Testis (tissue), 3 donors: ENCODE measurements around the gene FBN2. TPM values are rescaled to one million over a fixed set of nuclear protein-coding genes. Genes with fewer than 3 reads are reported as not detected.

Source experiments
- DNase-seq: peaks from one replicate; pipeline ENCODE4 v3.0.0-alpha.2; 2019
- H3K27ac ChIP-seq, 2 donors: fragments of 200-600 bp; sonication (generic); one replicate each; pipeline ENCODE4 v1.5.1; 2019
- H3K27me3 ChIP-seq: fragments of 200-600 bp; sonication (generic); one replicate; pipeline ENCODE4 v1.5.1; 2019
- H3K36me3 ChIP-seq: fragments of 200-600 bp; sonication (generic); one replicate; pipeline ENCODE4 v1.5.1; 2017; ENCODE audit warnings: low read depth; ENCODE audit errors: missing control alignments
- H3K4me1 ChIP-seq: fragments of 200-600 bp; sonication (generic); one replicate; pipeline ENCODE4 v1.5.1; 2019
- H3K4me3 ChIP-seq, 2 donors: fragments of 200-600 bp; sonication (generic); one replicate each; pipeline ENCODE4 v1.5.1; 2017 to 2019
- H3K9me3 ChIP-seq: fragments of 200-600 bp; sonication (generic); one replicate; pipeline ENCODE4 v1.5.1; 2017
- POLR2A ChIP-seq: fragments of 450-650 bp; IDR thresholded peaks from one replicate; pipeline ENCODE4 v1.6.1; 2017; ENCODE audit warnings: antibody characterized with exemption, mild to moderate bottlenecking, moderate library complexity
- WGBS, 2 donors: methylation state at CpG; one replicate each; pipeline ENCODE4 v1.1.5; 2018; 5-methylcytosine and 5-hydroxymethylcytosine counted together
- intact Hi-C: fragments of 100-400 bp; cut with DNase I; formaldehyde crosslinking; loops from one replicate; pipeline ENCODE4 v1.15.1; 2023; ENCODE audit warnings: low total_unique reads
- polyA plus RNA-seq: library from polyadenylated mRNA; stranded (reverse); fragments of 350-450 nt; fragmentation: Illumina TruSeq; extraction: RNeasy Lipid Tissue Mini Kit (QIAGEN cat#74804); gene quantifications from one replicate; pipeline ENCODE4 v1.2.3, GENCODE V29; 2014; ENCODE audit warnings: low read depth, low replicate concordance; ENCODE audit not compliant: insufficient read depth
- total RNA-seq, 2 donors: library from RNA; depleted of rRNA; stranded (reverse); fragments of >200 nt; gene quantifications; one replicate each; pipeline ENCODE4 v1.2.3, GENCODE V29; 2016
- TF ChIP-seq, protein P1 (sequence below), 3 experiments: fragments of 450-650 bp in 2 of 3; fragments of 200-600 bp in 1 of 3; sonication (generic) in 1 of 3; IDR thresholded peaks; one replicate each; pipeline ENCODE4 v1.5.1; 2016 to 2019; ENCODE audit warnings: antibody characterized with exemption in 3 of 3, mild to moderate bottlenecking in 2 of 3, moderate library complexity in 1 of 3

FBN2 gene
- total and polyA plus RNA-seq, 3 donors from 2014 or later: 13.8 to 22.4 (median 17.5) TPM

DNA sequence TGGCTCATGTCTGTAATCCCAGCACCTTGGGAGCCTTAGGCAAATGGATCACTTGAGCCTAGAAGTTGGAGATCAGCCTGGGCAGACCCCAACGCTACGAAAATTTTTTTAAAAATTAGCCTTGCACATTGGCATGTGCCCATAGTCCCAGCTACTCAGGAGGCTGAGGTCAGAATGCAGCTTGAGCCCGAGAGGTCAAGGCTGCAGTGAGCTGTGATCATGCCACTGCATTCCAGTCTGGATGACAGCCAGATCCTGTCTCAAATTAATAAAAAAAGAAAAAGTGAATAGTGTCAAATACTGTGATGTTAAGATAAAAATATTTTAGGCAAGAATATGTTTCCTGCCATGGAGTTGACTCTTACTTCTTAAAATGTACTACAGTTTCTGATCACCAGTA, 5.3 kb downstream of the FBN2 start:
- no peak for DNase-seq
- Histone ChIP-seq H3K27ac (no peak overlapping the region), H3K4me3 (no peak overlapping the region), H3K9me3 (no peaks in the 10 kb centered on the region), H3K4me1 (no peaks in the 10 kb centered on the region), H3K36me3 (no peaks in the 10 kb centered on the region), H3K27me3 (no peaks in the 10 kb centered on the region)
- 55 to 63% methylated on average over 3 of the region's 3 CpGs for WGBS, 2 donors
- TF ChIP-seq POLR2A: no peak
- TF ChIP-seq, protein P1, sequence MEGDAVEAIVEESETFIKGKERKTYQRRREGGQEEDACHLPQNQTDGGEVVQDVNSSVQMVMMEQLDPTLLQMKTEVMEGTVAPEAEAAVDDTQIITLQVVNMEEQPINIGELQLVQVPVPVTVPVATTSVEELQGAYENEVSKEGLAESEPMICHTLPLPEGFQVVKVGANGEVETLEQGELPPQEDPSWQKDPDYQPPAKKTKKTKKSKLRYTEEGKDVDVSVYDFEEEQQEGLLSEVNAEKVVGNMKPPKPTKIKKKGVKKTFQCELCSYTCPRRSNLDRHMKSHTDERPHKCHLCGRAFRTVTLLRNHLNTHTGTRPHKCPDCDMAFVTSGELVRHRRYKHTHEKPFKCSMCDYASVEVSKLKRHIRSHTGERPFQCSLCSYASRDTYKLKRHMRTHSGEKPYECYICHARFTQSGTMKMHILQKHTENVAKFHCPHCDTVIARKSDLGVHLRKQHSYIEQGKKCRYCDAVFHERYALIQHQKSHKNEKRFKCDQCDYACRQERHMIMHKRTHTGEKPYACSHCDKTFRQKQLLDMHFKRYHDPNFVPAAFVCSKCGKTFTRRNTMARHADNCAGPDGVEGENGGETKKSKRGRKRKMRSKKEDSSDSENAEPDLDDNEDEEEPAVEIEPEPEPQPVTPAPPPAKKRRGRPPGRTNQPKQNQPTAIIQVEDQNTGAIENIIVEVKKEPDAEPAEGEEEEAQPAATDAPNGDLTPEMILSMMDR (IDR thresholded peaks at IDR 0.05): no peak
- intact Hi-C loops: no loop called here

DNA sequence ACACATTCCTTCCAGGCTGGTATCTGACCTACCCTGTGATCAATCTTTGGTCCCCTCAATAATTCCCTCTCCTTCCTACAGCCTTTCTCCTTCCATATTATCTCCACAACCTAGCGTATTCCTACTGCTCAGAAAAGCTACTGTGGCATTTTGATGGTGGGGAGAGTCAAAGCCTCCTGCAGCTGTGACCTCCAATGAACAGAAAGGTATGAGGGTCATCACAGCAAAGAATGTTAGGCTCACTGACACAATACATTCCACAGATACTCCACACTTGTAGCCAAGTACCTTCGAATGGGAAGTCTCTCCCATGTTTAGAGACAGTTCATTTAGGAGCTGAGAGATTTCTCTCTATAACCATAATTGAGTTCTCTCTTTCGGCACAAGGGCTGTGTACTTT, 5.9 kb downstream of the FBN2 start:
- H3K4me1 ChIP-seq: no peaks in the 10 kb centered on the region
- TF ChIP-seq, protein P1 (IDR thresholded peaks at IDR 0.05): no peak
- TF ChIP-seq POLR2A: no peak
- no peaks in the 10 kb centered on the region for H3K27me3 ChIP-seq
- no peak for DNase-seq
- intact Hi-C loops: no loop called here
- WGBS, 2 donors: 76 to 83% methylated on average over 3 of the region's 3 CpGs
- no peaks in the 10 kb centered on the region for H3K36me3 ChIP-seq
- no peak overlapping the region for H3K27ac ChIP-seq
- no peaks in the 10 kb centered on the region for H3K9me3 ChIP-seq
- no peak overlapping the region for H3K4me3 ChIP-seq

DNA sequence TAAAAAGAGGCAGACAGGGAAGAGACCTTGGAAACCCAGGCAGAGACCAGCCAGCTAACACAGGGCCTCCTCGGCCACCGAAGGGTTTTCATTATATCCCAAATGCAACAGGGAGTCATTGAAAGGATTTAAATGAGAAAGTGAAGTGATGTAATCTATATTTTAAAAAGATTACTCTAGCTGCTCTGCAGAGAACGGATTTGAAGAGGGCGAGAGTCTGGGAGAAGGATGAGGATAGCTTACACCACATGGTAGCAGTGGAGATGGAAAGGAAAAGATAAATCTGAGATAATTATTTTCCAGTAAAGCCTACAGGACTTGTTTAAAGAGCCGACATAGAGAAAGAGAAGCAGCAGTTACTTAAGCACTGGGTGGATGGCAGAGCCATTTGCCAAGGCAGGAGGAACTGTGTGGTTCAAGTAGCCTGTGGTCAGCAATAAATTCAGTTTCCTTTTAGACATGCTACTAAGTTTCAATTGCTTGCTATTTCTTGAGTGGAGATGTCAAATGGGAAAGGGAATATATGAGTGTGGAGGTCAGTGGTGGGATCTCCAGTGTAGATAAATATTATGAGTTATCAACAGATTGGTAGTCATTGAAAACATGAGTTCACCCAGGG, 9.3 kb downstream of the FBN2 start:
- Histone ChIP-seq H3K27ac (no peak overlapping the region), H3K36me3 (no peaks in the 10 kb centered on the region), H3K9me3 (no peaks in the 10 kb centered on the region), H3K4me3 (no peak overlapping the region), H3K27me3 (no peaks in the 10 kb centered on the region), H3K4me1 (no peaks in the 10 kb centered on the region)
- 88 to 90% methylated on average over 5 of the region's 5 CpGs for WGBS, 2 donors
- TF ChIP-seq, protein P1 (IDR thresholded peaks at IDR 0.05): no peak
- TF ChIP-seq POLR2A: no peak
- intact Hi-C loops: no loop called here
- no peak for DNase-seq

DNA sequence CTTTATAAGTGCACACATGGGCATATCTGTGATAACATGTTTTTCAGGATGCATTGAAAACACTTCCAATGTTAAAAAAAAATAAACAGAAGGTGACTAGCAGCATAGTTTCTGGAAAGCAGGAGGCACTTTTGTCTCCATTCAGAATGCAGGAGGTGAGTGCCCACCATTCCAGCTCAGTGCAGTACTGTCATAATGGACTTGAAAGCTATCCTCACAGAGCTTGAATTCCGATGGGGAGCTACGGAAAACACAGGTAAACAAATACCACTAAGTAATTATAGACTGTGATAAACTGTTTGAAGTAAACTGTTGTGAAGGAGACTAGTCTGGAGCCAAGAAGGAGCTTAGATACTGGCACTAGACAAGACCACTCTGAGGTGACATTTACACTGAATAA, 9.9 kb downstream of the FBN2 start:
- H3K27me3 ChIP-seq: no peaks in the 10 kb centered on the region

More for the DNA sequence above, 9.9 kb downstream of the FBN2 start:
- no peaks in the 10 kb centered on the region for H3K36me3 ChIP-seq
- 87 to 92% methylated on average over 2 of the region's 2 CpGs for WGBS, 2 donors
- H3K27ac ChIP-seq: no peak overlapping the region
- TF ChIP-seq POLR2A: no peak
- TF ChIP-seq, protein P1 (IDR thresholded peaks at IDR 0.05): no peak
- no peak for DNase-seq
- H3K4me1 ChIP-seq: no peaks in the 10 kb centered on the region
- no peaks in the 10 kb centered on the region for H3K9me3 ChIP-seq
- no peak overlapping the region for H3K4me3 ChIP-seq
- intact Hi-C loops: no loop called here
